ENCODE measurements around the gene HOXD12.

HOXD12 gene, protein sequence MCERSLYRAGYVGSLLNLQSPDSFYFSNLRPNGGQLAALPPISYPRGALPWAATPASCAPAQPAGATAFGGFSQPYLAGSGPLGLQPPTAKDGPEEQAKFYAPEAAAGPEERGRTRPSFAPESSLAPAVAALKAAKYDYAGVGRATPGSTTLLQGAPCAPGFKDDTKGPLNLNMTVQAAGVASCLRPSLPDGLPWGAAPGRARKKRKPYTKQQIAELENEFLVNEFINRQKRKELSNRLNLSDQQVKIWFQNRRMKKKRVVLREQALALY

DNA sequence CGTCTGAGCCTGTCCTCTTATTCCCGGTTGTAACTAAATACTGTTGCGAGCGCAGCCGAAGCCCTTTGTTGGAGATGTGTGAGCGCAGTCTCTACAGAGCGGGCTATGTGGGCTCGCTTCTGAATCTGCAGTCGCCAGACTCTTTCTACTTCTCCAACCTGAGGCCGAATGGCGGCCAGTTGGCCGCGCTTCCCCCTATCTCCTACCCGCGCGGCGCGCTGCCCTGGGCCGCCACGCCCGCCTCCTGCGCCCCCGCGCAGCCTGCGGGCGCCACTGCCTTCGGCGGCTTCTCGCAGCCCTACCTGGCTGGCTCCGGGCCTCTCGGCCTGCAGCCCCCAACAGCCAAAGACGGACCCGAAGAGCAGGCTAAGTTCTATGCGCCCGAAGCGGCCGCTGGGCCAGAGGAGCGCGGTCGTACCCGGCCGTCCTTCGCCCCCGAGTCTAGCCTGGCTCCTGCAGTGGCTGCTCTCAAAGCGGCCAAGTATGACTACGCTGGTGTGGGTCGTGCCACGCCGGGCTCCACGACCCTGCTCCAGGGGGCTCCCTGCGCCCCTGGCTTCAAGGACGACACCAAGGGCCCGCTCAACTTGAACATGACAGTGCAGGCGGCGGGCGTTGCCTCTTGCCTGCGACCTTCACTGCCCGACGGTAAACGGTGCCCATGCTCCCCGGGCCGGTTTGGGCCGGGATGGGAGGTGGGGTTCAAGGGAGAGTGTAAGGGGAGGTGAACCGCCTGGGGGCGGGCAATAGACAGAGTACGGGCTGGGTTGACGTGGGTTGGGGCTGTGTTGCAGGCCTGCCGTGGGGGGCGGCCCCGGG is at the start of gene HOXD12:
TSS of gene HOXD12 (plus strand) at position 68 of the 819 bp plus-strand sequence. CDS start at position 75, 7 bp downstream.
- no peak within 1 kb of the TSS for H3K9ac ChIP-seq (ENCODE audit: low read length in 2 of 2)
- H3K27me3 ChIP-seq (ENCODE audit: control insufficient read depth in 1 of 2, insufficient read depth in 2 of 2, low read length in 2 of 2) = peaks cover 91 to 97% of the 10 kb centered on the region in 2 donors
- H3K9me3 ChIP-seq (ENCODE audit: control insufficient read depth in 2 of 2, low read length in 2 of 2) = no peaks in the 10 kb centered on the region
- no peak within 1 kb of the TSS for H3K4me3 ChIP-seq (ENCODE audit: low read length in 2 of 2)
- no peak within 1 kb of the TSS for H3K27ac ChIP-seq (ENCODE audit: low read length)
- peaks cover 37% of the 10 kb centered on the region for H3K4me1 ChIP-seq (ENCODE audit: control insufficient read depth, insufficient read depth, low read length)
- H3K36me3 ChIP-seq (ENCODE audit: control insufficient read depth in 2 of 2, insufficient read depth in 2 of 2, low read length in 2 of 2) = no peaks in the 10 kb centered on the region

DNA sequence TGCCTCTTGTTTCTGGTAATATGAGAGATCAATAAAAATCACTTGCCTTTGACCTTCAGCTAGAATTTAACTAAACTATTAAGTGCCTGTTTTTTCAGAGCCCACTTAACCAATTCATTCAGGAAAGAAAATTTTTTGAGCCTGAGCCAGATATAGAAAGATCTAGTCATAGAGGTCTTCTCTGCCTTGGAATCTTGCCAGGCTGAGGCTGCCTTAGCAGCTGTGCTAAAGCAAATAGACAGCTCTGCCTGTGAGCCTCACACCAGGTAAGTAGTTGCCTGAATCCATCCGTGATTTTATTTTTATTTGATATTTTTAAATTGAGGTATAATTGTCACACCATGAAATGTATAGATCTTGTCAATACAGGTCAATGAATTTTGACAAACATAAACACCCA is 43.2 kb upstream of the HOXD12 start:
- Histone ChIP-seq H3K36me3 (ENCODE audit: control insufficient read depth in 2 of 2, insufficient read depth in 2 of 2, low read length in 2 of 2) (no peaks in the 10 kb centered on the region), H3K4me3 (ENCODE audit: low read length in 2 of 2) (no peak overlapping the region), H3K27ac (ENCODE audit: low read length) (no peak overlapping the region), H3K4me1 (ENCODE audit: control insufficient read depth, insufficient read depth, low read length) (no peaks in the 10 kb centered on the region), H3K9ac (ENCODE audit: low read length in 2 of 2) (no peak overlapping the region), H3K9me3 (ENCODE audit: control insufficient read depth in 2 of 2, low read length in 2 of 2) (no peaks in the 10 kb centered on the region), H3K27me3 (ENCODE audit: control insufficient read depth in 1 of 2, insufficient read depth in 2 of 2, low read length in 2 of 2) (peaks cover 4% of the 10 kb centered on the region in 2 donors)

DNA sequence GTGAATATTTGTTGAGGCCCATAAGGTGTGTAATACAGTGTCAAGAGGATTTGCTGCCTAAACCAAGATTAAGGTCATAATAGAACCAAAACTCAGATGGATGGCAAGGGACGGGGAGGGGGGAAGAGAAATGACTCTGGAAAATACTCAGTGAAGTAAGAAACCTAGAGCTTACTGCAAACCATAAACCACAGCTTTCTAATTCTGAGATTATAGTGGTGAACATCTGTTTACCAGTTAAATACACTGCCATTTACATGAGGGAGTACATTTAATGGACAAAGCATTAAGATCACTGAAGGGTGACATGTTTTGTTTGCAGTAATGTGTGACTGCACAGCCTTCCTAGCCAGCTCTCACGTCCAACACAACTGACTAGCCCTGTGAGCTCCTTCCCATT is 35.6 kb upstream of the HOXD12 start:
- Histone ChIP-seq H3K4me3 (ENCODE audit: low read length in 2 of 2) (no peak overlapping the region), H3K27me3 (ENCODE audit: control insufficient read depth in 1 of 2, insufficient read depth in 2 of 2, low read length in 2 of 2) (peaks cover 33 to 43% of the 10 kb centered on the region in 2 donors), H3K9ac (ENCODE audit: low read length in 2 of 2) (no peak overlapping the region), H3K9me3 (ENCODE audit: control insufficient read depth in 2 of 2, low read length in 2 of 2) (no peaks in the 10 kb centered on the region), H3K27ac (ENCODE audit: low read length) (no peak overlapping the region), H3K4me1 (ENCODE audit: control insufficient read depth, insufficient read depth, low read length) (peaks cover 20% of the 10 kb centered on the region), H3K36me3 (ENCODE audit: control insufficient read depth in 2 of 2, insufficient read depth in 2 of 2, low read length in 2 of 2) (no peaks in the 10 kb centered on the region)

DNA sequence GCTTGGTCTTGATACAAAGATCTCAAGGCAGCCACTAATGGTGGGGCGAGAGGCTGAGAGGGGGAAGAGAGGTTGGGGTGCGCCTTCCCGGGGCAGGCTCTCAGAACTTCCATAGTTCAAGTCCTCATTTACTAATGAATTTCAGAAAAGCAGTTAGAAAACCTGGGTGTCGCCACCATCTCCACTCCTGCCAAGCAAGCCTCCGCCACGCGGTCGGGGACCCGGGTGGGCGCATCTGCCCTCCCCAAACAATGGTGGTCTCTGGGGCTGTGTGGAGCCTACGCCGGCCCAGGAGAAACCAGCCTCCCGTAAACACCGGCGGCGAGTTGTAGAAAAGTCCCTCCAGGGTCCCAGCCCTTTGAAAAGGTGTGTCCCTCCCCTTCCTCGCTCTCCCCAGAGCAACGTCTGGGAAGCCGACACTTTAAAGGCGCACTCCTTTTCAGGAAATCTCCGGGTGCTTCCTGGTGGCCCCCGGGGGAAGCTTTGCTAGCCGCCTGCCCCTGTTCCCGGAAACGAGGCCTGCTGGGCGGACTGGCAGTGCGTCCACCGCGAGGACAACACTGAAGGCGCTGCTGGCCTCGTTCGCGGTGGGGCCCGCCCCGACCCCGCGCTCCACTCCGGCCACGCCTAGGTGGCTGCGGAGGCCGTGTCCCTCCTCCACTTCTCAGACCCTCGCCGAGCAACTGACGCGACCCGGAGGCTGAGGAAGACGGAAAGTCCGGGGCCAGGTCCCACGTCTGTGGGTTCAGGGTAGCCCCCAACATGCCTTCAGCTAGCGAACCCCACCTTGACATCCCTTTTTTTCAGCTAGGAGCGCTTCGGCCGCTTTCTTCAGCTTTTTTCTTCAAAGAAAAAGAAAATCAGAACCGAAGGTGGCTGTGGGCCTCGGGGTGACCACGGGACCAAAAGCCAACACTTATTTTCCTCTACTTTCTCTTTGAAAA is 32.7 kb upstream of the HOXD12 start:
- H3K27me3 ChIP-seq (ENCODE audit: control insufficient read depth in 1 of 2, insufficient read depth in 2 of 2, low read length in 2 of 2) = peaks cover 59 to 72% of the 10 kb centered on the region in 2 donors
- H3K9me3 ChIP-seq (ENCODE audit: control insufficient read depth in 2 of 2, low read length in 2 of 2) = no peaks in the 10 kb centered on the region
- no peaks in the 10 kb centered on the region for H3K36me3 ChIP-seq (ENCODE audit: control insufficient read depth in 2 of 2, insufficient read depth in 2 of 2, low read length in 2 of 2)
- no peak overlapping the region for H3K27ac ChIP-seq (ENCODE audit: low read length)
- peaks cover 20% of the 10 kb centered on the region for H3K4me1 ChIP-seq (ENCODE audit: control insufficient read depth, insufficient read depth, low read length)
- peak overlapping the region; percentile 45 to 58 for H3K4me3 ChIP-seq (ENCODE audit: low read length in 2 of 2)
- H3K9ac ChIP-seq (ENCODE audit: low read length in 2 of 2) = no peak overlapping the region

DNA sequence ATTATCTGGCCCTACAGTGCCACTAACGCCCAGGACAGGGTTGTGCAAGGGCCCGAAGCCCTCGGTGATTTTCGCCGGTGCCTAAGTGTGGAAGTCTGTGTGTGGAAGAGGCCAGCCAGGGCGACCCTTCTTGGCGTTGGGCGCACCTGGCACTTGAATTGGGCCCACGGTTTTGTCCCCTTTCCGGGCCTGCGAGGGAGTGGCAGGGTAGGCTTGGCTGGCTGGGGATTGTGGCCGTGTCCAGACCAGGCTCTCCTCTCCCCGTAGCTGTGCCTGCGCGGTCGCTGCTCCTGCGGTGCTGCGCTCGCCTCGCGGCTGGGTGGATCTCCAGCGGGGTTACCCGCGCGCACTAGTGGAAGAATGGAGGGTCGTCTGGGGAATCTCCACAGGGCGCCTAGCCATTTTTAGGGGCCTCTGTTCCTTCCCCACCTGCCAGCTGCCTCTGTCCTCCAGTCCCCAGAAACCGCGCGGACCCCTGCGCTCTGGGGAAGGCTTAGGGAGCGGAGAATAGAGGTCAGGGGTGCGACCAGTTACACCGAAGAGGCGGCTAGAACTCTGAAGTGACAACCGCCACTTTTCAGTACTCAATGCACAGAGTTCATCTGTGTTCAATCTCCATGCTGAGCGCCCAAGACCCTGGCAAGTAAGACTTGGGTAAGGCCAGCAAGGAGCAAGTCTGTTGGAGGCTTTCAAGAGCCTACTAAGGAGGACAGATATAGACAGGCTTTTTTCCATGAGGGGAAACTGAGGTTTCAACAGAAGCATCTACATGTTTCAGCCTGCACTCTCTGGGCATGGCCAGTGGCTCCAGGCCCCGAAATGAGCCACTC is 31.8 kb upstream of the HOXD12 start:
- Histone ChIP-seq H3K9me3 (ENCODE audit: control insufficient read depth in 2 of 2, low read length in 2 of 2) (peaks cover 0 to 3% of the 10 kb centered on the region in 2 donors), H3K9ac (ENCODE audit: low read length in 2 of 2) (no peak overlapping the region), H3K27me3 (ENCODE audit: control insufficient read depth in 1 of 2, insufficient read depth in 2 of 2, low read length in 2 of 2) (peaks cover 66 to 80% of the 10 kb centered on the region in 2 donors), H3K36me3 (ENCODE audit: control insufficient read depth in 2 of 2, insufficient read depth in 2 of 2, low read length in 2 of 2) (no peaks in the 10 kb centered on the region), H3K4me3 (ENCODE audit: low read length in 2 of 2) (peak overlapping the region; percentile 45 to 58), H3K4me1 (ENCODE audit: control insufficient read depth, insufficient read depth, low read length) (peaks cover 20% of the 10 kb centered on the region), H3K27ac (ENCODE audit: low read length) (no peak overlapping the region)

DNA sequence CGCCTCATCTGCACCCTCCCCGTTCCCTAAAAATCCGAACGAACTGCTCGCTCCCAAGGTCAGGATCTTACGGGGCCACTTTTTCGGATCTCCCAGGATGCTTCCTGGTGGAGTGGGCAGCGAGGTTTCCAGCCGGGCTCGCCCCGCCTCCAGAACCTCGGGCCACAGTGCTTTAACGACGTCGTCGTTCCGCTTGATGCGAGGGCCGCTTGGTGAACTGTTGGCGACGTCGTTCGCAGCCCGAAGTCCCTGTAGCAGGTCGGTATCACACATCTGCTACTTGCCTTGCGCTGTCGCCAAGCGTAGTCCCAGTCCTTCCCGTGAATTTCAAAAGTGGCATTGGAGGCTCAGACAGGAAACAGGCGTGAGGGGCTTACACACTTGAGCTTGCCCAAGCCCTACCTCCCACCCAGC is 31.2 kb upstream of the HOXD12 start:
- H3K9me3 ChIP-seq (ENCODE audit: control insufficient read depth in 2 of 2, low read length in 2 of 2) = peaks cover 0 to 3% of the 10 kb centered on the region in 2 donors
- peaks cover 20% of the 10 kb centered on the region for H3K4me1 ChIP-seq (ENCODE audit: control insufficient read depth, insufficient read depth, low read length)
- no peaks in the 10 kb centered on the region for H3K36me3 ChIP-seq (ENCODE audit: control insufficient read depth in 2 of 2, insufficient read depth in 2 of 2, low read length in 2 of 2)
- H3K27me3 ChIP-seq (ENCODE audit: control insufficient read depth in 1 of 2, insufficient read depth in 2 of 2, low read length in 2 of 2) = peaks cover 70 to 87% of the 10 kb centered on the region in 2 donors
- no peak overlapping the region for H3K9ac ChIP-seq (ENCODE audit: low read length in 2 of 2)
- H3K27ac ChIP-seq (ENCODE audit: low read length) = no peak overlapping the region
- H3K4me3 ChIP-seq (ENCODE audit: low read length in 2 of 2) = peak overlapping the region in 1 of 2 donors; percentile 35

DNA sequence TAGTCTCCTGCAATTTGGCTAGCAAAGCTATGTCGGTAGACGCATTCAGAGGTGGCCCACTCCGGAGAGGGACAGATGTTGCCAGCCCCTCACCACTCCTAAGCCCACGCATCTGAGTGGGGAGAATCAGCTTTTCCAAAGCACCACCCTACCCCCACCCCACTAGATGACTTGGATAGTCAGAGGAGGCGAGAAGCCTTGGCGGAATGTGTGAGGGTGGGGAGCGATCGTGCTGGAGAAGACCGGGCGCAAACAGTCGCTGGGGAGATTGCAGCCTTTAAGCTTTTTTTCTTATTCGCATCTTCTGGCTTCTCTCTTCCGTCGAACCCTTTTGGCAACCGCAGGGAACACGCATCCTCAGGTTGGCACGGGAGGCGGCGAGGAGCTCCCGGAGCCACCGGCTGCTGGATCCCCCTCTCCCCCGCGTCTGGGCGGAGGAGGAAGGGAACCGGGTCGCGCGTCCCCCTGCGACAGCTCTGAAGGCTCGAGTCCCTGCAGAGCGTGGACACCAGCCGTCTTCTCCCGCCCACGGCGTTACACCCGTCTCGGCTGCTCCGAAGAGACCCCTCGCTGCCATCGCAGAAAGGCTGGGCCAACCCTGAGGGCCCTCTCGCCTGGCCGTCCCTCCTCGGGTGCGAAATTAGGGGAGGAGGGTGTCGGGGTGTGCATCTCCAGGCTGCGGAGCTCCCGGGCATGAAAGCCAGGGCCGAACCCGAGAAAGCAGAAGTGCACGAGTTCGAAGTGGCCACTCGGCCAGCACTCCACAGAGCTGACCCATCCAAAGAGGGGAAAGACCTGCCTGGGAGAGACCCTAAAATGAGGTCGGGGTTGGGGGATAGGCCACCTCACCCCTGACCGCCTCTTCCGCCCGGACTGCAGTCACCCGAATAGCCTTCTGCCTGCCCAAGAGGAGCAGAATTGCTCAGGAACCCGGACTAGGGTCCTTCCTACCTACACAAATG is 28.0 kb upstream of the HOXD12 start:
- H3K9me3 ChIP-seq (ENCODE audit: control insufficient read depth in 2 of 2, low read length in 2 of 2) = peaks cover 0 to 3% of the 10 kb centered on the region in 2 donors
- H3K4me3 ChIP-seq (ENCODE audit: low read length in 2 of 2) = no peak overlapping the region
- H3K36me3 ChIP-seq (ENCODE audit: control insufficient read depth in 2 of 2, insufficient read depth in 2 of 2, low read length in 2 of 2) = no peaks in the 10 kb centered on the region
- H3K9ac ChIP-seq (ENCODE audit: low read length in 2 of 2) = no peak overlapping the region
- peaks cover 91 to 98% of the 10 kb centered on the region in 2 donors for H3K27me3 ChIP-seq (ENCODE audit: control insufficient read depth in 1 of 2, insufficient read depth in 2 of 2, low read length in 2 of 2)
- peaks cover 20% of the 10 kb centered on the region for H3K4me1 ChIP-seq (ENCODE audit: control insufficient read depth, insufficient read depth, low read length)
- no peak overlapping the region for H3K27ac ChIP-seq (ENCODE audit: low read length)

DNA sequence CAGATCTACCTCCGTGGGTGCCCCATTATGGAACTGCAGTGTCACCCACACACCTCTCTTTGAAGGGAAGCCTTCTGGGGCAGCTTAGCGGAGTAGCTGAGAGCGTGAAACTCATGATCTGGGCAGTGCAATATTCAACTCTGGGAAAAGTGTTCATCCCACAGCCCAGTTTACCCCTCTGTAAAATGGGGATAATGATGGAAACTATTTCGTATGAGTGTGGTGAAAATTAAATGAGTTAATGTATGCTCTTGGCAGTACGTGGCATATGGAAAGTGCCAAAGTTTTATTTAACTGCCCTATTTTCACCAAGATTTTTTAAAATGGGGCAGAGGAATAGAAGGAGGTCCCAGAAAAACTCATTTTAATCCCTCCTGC is 27.3 kb upstream of the HOXD12 start:
- no peak overlapping the region for H3K4me3 ChIP-seq (ENCODE audit: low read length in 2 of 2)
- H3K4me1 ChIP-seq (ENCODE audit: control insufficient read depth, insufficient read depth, low read length) = peaks cover 13% of the 10 kb centered on the region
- H3K27ac ChIP-seq (ENCODE audit: low read length) = no peak overlapping the region
- no peak overlapping the region for H3K9ac ChIP-seq (ENCODE audit: low read length in 2 of 2)
- no peaks in the 10 kb centered on the region for H3K36me3 ChIP-seq (ENCODE audit: control insufficient read depth in 2 of 2, insufficient read depth in 2 of 2, low read length in 2 of 2)
- peaks cover 85 to 98% of the 10 kb centered on the region in 2 donors for H3K27me3 ChIP-seq (ENCODE audit: control insufficient read depth in 1 of 2, insufficient read depth in 2 of 2, low read length in 2 of 2)
- peaks cover 0 to 3% of the 10 kb centered on the region in 2 donors for H3K9me3 ChIP-seq (ENCODE audit: control insufficient read depth in 2 of 2, low read length in 2 of 2)
